ENCODE data around the gene OR4K17.
"Not testable (repeated sequence)": the region's sequence is repeated elsewhere in the genome, so short reads cannot be mapped to it uniquely, and the experiment has no call there.

OR4K17 gene, protein sequence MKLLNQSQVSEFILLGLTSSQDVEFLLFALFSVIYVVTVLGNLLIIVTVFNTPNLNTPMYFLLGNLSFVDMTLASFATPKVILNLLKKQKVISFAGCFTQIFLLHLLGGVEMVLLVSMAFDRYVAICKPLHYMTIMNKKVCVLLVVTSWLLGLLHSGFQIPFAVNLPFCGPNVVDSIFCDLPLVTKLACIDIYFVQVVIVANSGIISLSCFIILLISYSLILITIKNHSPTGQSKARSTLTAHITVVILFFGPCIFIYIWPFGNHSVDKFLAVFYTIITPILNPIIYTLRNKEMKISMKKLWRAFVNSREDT

DNA sequence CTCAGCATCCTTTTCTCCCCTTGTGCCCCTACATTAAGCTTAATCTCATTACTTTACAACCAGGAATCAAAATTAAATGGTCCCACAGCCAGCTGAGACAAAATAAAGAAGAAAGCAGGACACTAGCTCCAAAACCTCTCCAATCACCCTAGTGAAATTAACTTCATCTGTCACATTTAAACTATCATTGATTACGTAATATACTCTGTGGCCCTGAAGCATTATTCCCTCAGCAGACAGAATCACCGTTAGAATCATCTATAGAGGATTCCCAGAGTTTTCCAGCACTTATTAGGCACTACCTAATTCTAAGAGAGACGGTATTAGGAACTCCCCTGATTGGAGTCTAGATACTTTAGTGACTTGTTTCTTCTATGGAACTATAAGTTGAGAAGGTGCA is at the start of gene OR4K17:
OR4K17 (plus strand) TSS at position 302 of the 400 bp plus-strand sequence. CDS start 6,761 bp downstream, outside the sequence.
- DNase-seq = no peak

DNA sequence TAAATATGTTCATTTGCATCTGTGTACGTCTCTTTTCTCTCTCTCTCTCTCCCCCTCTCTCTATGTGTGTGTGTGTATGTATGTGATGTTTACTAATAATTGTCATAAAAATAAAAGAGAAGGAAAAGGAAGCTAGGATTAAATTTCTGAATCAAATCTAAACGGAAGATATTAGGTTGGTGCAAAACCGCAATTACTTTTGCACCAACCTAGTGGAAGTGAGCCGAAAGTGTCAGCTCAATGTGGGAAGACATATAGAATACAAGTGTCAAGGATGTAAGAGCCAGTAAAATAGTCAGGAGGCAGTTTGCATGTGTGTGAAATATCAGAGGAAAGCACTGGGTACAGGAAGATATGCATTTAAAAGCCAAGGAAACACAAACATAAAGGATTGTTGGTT is 18.5 kb upstream of the OR4K17 start:
- no peak for DNase-seq

DNA sequence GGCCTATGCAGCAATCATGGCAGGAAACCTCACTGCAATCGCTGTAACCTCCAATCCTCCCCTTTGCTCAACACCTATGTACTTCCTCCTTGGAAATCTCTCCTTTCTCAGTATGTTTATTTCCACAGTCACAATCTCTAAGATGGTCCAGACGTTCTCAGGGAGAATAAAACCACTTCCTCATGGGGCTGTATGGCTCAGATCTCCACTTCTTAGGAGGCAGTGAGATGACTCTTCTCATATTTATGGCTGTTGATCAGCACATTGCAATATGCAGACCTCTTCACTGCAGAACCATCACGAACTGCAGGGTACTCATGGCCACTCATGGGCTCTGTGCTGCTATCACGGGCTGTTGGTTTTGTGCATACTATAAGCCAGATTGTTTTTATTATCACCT is 17.1 kb upstream of the OR4K17 start:
- no peak for DNase-seq

DNA sequence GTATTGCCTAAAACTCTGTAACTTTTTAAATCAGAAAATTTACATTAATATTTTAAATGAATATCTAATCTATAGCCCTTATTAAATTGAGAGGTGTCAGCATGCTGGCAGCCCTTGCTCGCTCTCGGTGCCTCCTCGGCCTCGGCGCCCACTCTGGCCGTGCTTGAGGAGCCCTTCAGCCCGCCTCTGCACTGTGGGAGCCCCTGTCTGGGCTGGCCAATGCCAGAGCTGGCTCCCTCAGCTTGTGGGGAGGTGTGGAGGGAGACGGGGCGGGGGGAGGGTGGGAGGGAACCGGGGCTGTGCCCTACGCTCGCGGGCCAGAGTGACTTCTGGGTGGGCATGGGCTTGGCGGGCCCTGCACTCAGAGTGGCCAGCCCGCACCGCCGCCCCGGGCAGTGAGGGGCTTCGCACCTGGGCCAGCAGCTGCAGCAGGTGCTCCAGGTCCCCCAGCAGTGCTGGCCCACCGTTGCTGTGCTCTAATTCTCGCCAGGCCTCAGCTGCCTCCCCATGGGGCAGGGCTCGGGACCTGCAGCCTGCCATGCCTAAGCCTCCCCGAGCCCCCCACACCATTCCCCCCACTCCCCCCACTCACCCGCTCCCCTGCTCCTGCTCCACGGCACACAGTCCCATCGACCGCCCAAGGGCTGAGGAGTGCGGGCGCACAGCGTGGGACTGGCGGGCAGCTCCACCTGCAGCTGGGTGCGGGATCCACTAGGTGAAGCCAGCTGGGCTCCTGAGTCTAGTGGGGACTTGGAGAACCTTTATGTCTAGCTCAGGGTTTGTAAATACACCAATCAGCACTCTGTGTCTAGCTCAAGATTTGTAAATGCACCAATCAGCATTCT is 11.4 kb upstream of the OR4K17 start:
- DNase-seq = not testable (repeated sequence)

DNA sequence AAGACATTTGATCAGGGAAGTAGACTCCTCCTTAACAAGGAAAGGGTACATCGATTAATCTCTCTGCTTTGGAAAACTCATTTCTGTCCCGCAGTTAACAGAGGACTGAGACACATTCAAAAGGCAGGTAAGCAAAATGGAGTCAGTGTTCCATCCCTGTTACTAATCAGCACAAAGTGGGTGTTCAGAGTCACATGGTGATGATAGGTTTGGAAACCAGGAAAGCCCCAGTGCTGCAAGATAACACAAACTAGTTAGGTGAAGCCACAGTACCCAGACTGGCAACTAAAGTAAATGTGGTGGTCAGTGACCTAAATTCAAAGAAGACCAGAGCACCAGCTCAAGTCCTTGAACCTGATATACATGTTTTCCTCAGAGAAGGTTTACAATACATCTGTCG is 1.8 kb downstream of the OR4K17 start:
- DNase-seq = no peak

DNA sequence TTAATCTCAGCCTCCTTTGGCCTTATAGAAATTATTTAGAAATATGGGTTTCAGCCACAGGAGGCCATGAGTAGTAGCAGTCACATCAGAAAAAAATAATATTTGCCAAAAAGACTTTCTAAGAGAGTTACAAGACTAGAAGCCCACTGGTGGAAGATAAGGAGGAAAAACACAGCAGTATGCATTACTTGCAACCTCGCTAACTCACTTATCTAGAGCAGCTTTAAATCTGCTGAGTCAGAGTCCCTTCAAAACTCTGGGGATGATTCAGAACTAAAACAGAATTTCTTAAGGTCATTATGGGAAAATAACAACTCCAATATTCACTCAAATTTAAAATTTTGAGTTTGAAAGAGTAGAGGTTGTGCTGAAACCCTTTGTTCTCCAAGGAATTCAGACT is 6.2 kb downstream of the OR4K17 start:
- no peak for DNase-seq

DNA sequence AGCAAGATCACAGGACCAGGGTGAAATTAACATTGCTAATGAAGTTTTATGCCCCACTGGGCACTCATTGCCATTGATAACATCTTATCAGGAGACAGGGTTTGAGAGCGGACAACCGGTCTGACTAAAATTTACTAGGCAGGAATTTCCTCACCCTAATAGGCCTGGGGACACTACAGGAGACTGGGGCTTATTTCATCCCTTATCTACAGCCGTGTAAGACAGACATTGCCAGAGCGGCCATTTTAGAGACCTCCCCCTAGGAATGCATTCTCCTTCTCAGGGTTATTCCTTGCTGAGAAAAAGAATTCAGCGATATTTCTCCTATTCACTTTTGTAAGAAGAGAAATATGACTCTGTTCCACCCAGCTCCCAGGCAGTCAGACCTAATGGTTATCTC is 8.3 kb downstream of the OR4K17 start:
- DNase-seq = no peak

DNA sequence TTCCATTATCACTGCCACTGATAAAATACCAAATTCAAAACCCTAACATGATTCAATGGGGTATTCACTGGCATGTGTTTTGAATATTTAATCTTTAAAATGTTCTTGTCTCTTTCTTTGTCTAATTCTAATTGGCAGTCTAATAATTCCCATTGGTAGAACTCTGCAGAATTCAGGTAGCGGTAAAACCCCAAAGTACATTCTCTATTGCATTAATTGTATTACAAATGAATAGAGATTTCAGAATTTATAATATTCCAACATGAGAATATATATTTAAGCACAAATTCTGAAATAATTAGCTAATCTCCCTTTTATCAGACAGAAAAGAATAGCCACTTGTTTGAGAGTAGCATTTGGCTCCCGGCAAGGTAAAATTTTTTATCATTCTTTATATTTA is 28.0 kb downstream of the OR4K17 start, which contains the start of gene OR4N5:
OR4N5 (plus strand) TSS at position 301 of the 400 bp plus-strand sequence. CDS start 4,916 bp downstream, outside the sequence.
- no peak for DNase-seq

DNA sequence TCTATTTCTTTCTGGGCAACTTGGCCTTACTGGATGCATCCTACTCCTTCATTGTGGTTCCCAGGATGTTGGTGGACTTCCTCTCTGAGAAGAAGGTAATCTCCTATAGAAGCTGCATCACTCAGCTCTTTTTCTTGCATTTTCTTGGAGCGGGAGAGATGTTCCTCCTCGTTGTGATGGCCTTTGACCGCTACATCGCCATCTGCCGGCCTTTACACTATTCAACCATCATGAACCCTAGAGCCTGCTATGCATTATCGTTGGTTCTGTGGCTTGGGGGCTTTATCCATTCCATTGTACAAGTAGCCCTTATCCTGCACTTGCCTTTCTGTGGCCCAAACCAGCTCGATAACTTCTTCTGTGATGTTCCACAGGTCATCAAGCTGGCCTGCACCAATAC is 33.4 kb downstream of the OR4K17 start:
- DNase-seq = no peak

DNA sequence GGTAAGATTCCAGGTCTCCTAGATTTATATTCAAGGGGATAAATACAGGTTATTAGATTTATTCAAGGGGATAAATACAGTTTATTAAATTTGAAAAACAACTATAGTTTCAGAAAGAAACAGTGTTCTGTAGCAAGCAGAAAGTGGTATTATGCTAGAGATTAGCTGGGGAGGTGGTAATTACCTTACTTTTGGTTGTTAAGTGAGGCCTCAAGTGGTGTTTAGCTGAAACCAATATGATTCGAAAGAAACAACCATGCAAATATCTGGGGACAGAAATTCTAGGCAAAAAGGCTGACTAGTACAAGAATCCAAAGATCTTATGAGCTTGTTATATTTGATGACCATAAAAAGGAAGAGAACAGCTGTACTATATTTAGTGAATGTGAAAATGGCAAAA is 34.3 kb downstream of the OR4K17 start:
- DNase-seq = no peak

DNA sequence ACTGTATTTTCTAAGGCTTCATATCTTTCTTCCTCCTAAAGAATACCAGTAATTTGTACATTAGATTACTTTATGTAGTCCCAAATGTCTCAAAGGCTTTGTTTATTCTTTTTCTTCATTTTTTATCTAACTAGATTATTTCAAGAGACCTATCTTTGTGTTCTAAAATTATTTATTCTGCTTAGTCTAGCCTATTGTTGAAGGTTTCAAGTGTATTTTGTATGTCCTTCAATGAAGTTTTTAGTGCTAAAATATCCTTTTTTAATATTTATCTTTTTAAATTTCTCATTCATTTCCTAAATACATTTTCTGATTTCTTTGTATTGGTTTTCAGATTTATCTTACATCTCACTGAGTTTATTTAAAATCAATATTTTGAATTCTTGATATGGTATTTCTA is 53.9 kb downstream of the OR4K17 start:
- no peak for DNase-seq

DNA sequence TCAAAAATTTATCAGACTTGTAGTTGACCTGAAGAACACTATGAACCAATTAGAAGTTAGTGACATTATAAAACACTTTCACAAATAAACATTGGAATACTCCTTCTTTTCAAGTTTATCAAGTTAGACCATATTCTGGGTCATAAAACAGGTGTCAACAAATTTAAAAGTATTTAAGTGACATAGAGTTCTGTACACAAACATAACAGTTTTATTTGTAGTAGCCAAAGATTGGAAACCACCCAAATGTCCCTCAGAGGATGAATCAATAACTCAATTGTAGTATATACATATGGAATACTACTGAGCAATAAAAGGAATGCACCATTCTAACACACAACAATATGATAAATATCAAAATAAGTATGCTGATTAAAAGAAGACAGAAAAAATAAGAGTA is 56.6 kb downstream of the OR4K17 start:
- no peak for DNase-seq

DNA sequence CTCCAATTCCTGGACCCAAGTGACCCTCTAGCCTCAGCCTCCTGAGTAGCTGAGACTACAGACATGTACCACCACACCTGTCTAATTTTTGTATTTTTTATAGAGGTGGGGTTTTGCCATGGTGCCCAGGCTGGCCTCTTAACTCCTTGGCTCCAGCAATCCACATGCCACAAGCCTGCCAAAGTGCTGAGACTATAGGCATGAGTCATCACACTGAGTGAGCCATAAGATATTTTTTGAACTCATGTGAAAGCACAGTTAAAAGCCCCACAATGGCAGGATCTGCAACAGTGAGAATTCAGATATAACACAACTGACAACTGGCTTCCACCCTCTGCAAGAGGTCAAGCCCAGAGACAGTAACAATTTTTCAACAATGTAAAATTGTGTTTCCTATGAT is 59.3 kb downstream of the OR4K17 start:
- DNase-seq = not testable (repeated sequence)

Measured in DMS 273 treated with DMSO at 0.1 percent for 48 hours (cell line).